GM18867 (cell line): ENCODE data around the gene ANKRD12.
A peak's percentile ranks its signal among the peaks of the same experiment; 100 is the strongest.

Source experiments
- ATAC-seq: cut with Tn5 transposase; IDR thresholded peaks from one replicate; pipeline ENCODE4 v1.9.1; 2021; ENCODE audit warnings: mild to moderate bottlenecking, moderate library complexity; ENCODE audit not compliant: unreplicated experiment

The ANKRD12 gene

DNA sequence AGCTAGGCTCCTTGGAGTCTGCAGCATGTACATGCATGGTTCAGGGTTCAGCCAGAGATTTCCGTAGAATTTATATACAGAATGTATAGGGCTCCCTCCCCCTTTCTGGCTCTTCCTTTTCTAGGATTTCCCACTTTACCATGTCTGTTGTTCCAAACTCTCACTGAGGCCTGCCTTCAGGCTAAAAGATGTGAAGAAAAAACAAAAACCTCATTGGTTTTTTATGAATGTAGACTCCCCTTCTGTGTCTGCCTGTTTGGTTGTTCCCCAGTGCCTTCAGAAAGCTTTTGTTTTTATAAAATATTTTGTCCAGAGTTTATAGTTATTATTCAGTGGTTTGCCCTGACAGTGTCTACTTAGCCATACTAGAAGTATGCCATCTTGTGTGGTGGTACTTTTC, 30.5 kb upstream of the ANKRD12 start:
- no peak for ATAC-seq

DNA sequence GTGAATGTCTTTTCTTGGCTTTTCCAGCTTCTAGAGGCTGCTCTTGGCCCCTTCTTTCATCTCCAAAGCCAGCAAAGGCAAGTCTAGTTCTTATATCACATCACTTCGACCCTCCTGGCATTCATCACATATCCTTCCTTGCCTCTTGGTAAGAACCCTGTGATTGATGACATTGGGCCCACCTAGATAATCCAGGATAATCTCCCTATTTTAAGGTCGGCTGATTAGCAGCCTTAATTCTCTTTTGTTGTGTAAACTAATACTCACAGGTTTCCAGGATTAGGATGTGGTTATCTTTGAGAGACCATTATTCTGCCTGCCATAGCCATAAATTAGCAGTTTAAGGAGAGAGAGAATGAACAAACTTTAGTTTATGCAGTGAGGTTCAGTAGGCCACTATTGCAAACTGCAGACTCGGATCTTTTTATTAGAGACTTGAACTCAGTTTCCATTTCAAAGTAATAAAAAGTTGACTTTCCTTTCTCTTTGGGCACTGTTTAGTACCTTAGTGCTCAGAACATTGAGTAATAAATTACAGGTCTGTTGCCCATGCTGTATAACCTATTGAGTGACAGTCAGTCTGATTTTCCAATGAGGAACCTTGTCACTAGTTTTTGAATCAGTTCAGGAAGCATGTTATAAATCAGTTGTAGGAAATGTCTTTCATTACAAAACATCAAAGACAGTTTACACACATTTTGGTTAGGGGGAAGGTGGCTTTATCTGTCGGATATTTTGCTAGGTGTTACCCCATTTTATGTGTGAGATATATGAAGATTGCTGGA, 29.6 kb upstream of the ANKRD12 start:
- ATAC-seq: no peak

DNA sequence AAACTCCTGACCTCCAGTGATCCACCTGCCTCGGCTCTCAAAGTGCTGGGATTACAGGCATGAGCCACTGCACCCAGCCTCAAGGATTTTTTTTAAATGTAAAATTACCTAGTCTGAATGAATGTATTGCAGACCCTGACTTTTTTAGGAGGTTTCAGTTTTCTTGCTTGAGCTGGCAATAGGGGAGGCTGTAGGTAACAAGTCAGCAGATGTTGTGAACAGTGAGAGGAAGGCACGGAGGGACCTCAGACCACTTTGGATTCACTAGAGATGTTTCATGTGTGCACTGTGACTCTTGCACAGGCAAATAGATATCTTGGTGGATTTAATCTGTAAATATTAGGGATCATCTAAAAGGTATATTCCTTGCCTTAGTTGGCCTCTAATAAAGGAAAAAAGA, 27.7 kb upstream of the ANKRD12 start:
- no peak for ATAC-seq

DNA sequence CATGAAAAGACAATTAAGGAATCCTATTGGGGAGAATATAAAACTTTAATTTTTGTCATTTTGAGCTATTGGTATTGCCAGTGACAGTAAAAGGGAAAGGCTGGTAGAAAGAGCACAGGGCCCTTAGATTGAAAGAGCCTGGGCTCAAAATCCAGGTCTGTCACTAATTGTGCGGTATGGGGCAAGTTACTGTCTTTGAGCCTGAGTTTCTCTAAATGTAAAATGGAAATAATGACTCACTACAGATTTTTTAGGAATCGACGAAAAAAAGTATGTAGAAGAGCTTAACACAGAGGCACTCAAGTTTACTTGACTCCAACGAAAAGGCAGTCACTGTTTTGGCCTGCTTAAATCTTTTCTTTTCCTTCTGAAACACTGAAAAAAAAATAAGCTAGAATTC, 27.1 kb upstream of the ANKRD12 start:
- ATAC-seq: no peak

DNA sequence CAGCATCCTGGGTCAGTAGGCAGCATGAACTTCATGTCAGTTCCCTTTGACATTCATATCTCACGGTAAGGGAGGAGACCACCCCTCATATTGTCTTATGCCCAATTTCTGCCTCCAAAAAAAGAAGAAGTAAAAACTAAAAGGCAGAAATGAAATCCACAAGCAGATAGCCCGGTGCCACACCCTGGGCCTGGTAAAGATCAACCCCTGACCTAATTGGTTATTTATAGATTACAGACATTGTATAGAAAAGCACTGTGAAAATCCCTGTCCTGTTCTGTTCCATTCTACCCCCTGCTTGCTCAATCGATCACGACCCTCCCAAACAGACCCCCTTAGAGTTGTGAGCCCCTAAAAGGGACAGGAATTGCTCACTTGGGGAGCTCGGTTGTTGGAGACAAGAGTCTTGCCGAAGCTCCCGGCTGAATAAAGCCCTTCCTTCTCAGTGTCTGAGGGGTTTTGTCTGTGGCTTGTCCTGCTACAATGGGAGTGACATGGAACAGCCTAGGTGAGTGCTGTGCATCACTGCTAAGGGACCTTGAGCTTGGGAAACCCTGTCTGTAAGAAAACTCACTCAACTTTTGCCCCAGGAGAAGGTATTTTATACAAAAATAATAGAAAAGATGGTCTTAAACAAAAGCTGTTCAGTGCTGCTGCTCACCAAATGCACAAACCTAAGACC, 23.0 kb upstream of the ANKRD12 start:
- ATAC-seq: no peak

DNA sequence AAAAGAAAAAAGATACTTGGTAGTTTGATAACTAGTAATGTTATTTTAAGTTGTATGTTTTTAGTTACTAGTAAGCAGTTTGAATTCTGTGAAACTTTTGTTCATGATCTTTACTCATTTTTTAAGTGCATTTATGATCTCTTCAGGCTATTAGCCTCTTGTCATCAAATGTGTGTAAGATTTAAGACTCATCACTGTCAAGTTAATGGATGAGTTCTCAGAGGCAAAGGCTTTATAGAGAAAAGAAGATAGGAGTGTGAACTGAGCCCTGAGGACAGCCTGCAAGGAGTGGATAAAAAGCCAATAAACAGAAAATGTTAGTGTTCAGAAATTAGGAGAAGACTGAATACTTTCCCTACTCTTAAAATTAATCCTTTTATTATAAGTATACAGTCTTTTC, 20.6 kb upstream of the ANKRD12 start:
- ATAC-seq: no peak

DNA sequence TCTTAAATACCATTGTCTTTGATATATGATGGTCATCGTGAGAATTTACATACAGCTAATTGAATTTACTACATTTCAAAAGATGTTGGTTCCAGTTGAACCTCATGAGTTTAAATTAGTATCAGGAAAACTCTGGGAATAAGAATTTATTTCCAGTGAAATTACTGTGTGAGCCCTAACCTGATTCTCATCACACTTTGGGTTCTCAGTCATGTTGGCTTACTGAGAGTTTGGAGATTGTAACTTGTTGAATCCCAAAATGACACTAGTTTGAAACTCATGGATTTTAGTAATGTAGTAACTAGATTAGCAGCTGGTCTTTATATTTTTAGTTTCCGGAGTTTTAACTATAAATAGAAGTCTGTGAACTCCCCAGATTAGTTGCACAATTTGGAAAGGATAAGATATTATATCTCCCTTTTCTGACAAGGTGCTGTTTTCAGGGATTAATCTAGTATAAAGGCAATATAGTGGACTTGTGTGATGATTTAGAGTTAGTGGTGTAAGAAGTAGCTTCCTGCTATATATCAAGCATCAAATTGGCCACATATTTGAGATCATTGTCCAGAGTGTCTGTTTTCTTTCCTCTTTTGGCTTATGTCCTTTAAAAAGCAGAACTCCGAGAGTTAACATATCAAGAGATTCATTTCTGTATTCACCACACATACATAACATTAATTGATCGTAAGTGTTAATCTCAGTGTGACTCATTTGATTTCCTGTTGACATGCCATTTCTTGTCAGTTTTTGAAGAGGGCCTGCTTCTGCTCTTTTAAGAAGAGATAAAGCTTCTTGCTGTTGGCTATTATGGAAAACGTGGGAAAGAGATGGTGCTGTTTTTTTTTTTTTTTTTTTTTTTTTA, 18.4 kb upstream of the ANKRD12 start:
- no peak for ATAC-seq

DNA sequence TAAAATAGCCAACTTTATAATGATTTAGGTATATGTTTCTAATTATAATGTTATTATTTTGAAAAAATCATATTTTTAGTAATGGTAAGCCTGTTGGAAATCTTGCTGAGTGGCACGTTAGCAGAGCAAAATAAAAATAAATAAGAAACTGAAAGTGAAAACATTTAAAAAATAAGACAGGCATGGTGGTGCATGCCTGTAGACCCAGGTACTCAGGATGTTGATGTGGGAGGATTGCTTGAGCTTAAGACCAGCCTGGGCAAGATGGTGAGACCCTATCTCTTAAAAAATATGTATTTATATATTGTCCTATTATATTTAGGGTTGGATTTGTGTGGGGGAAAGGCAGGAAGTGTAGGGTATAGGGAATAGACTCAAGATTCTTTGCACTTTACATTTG, 15.8 kb upstream of the ANKRD12 start:
- peak; percentile 34 for ATAC-seq

DNA sequence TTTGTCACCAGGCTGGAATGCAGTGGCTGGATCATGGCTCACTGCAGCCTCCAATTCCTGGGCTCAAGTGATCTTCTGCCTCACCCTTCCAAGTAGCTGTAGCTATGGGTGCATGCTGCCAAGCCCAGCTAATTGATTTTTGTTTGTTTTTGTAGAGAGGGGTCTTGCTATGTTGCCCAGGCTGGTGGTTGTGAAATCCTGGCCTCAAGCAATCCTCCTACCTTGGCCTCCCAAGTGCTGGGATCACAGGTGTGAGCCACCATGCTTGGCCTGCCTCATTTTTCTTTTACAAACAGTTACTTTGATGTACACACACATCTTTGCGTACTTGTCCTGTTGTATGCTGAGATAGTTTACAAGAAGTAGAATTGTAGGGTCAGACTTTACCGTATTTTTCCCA, 13.1 kb upstream of the ANKRD12 start:
- no peak for ATAC-seq

DNA sequence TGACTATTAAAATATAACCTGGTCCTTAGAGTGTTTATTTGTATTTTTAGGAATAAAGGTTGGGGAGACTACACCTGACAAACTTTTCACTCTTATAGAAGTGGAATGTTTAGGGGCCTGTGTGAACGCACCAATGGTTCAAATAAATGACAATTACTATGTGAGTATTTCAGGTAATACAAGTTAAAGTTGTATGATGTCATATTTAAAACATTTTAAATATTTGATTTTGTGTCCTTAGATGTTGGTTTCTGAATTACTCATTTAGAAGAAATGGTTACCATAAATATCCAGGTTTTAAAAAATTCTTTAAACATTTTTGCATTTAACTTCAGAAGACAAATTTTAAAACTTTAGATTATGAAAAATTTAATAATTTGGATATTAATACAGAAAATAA, 11.8 kb upstream of the ANKRD12 start:
- ATAC-seq: no peak

DNA sequence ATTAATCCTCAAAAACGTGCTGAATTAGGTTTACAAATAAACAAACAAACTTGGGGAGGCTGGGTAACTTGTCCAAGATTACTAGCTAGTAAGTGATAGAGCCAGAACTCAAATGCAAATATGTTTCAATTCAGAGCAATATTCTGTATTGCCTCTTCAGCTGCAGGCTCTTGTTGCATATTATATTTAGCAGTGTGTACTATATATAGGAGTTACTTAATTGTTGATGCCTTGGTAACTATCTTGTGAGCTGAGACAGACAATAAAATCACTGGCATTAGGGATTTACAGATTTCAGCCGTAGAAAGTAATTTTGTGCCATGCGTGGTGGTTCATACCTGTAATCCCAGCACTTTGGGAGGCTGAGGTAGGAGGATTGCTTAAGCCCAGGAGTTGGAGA, 10.2 kb upstream of the ANKRD12 start:
- no peak for ATAC-seq

DNA sequence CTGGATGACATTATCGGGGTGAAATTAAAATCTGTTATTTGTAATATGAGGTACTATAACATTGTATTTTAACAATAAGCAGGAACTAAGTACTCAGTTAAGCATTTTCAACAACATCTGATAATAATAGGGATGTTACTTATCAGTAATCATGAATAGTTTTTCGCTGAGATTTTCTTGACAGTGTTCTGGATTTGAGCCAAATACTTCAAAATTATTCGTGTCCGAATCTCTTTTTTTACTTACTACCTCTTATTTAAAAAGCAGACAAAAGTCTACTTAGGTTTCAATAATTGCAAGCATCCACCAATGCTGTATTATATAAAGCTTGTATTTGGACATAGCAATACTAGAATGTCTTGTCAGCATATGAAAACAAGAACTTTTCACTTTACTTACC, 6.4 kb upstream of the ANKRD12 start:
- ATAC-seq: no peak

DNA sequence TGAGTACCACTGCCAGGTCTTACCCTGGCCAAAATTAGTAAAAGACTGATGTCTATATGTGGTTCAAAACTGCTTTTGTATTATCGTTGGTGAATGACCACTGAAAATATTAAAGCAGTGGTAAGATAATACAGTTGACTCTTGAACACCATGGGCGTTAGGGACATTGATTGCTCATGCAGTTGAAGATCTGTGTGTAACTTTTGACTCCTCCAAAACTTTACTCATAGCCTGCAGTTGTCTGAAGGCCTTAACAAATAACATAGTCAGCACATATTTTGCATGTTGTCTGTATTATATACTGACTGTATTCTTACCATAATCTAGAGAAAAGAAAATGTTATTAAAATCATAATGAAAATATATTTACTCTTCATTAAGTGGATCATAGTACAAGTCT, 5.8 kb upstream of the ANKRD12 start:
- no peak for ATAC-seq

DNA sequence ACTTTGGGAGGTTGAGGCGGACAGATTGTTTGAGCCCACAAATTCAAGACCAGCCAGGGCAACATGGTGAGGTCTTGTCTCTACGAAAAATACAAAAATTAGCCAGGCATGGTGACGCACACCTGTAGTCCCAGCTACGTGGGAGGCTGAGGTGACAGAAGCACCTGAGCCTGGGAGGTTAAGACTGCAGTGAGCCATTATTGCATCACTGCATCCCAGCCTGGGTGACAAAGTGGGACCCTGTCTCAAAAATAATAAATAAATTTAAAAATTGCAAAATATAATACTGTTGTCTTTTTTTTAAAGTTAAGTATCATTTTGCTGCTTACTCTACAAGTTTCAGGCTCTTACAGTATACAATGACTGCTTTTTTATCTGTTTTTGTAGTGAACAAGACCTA, 4.0 kb upstream of the ANKRD12 start:
- no peak for ATAC-seq

DNA sequence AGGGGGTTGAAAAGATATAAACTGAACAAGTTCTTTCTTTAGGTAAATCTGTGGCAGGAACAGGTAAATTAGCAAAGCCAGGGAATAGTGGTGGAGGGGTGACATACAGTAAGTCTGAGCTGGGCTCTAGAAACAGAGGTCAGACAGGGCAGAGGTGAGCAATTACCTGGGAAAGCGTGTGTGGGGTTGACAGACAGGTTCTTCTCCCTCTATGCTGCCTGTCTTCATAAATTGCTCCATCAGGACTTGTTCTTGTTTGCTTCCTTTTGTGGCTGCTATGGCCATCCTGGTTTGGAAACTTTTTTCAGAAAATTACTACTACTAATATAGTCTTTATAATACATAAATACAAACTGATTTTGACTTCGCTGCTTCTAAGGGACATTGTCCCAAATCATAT, 3.4 kb upstream of the ANKRD12 start:
- ATAC-seq: no peak

DNA sequence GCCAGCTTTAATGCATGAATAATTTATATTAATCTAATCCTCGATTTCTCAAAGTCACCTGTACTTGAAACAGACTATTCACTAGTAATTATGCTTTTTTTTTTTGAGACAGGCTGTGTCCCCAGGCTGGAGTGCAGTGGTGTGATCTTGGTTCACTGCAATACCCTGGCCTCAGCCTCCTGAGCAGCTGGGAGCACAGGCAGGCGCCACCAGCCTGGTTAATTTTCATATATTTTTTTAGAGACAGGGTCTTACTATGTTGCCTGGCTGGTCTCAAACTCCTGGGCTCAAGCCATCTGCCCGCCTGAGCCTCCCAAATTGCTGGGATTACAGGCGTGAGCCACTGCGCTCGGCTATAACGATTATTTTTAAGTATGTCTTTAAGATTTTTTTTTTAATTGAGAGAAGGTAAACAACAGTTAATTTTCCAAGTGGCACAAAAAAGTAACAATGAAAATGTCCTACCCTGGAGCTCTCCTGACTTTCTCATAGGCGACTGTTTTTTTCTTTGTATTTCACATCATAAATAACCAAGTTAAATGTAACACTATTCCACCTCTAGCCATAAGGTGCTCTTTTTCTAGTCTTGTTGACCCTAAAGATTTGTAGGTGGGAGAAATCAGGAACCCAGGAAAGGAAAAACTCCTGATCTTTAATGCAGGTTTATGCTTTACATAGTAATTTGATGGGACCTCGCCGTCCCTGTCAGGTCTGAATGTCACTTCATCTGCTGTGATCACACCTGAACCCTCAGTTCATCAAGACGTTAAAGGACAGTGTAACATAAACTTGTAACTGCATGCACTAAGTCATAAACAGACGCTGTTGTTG, 1.3 kb upstream of the ANKRD12 start:
- ATAC-seq: no peak

DNA sequence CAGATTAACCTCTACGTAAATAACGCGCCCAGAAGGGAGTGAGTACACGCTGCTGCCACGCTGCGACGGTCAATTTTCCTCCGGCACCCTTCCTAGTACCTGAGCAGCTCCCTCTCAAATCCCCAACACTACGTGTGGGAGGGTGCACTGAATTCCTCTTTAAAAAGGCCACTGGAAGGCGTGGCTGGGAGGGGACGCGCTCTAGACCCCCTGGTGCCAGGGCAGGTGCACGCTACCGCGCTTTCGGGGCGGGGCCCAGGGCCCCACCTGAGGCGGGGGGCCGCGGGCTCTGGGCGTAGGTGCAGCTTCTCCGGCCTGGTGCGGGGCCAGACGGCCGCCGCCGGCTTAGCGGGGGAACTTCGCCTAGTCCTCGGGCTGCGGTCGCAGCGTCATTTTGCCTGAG, 668 bp upstream of the ANKRD12 start:
- peak; percentile 25 for ATAC-seq

DNA sequence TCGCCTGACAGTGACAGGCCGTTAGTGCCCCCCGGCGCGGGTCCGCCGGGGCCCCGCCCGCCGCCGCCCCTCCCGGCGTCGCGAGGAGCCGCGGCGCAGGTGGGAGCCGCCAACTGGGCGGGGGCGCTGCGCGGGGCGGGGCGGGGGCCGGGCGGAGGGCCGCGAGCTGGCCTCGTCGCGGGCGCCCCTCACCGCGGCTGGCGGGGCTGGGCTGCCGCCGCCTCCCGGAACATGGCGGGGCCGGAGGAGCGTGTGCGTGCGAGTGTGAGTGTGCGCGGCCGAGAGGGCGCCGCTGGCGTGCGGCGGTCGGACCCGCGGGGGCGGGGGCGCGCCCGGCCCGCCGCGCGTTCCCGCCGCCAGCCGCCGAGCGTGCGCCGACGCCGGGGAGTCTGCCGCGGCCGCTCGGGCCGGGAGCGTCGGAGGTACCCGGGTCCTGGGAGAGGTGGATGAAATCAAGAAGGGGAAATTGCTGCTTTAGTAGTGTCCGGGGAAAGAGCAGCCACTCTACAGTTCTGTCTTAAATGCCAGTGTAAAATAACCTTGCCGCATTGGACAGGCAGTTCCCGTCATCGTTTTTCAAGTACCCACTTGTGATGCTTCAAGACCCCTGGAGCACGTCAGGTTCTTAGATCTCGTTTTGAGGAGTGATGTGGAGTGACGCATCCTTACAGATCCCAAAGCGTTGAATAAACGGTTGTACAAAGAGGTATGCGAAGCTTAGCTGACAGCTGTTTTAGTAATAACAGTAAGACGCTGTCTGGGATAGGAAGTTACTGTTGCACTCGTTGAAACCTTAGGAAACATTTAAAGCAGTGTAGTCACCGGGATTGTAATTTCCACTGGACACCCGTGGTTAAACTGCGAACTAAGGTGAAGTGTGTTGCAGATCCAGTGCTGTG, 836 bp downstream of the ANKRD12 start:
- ATAC-seq: peak; percentile 34

DNA sequence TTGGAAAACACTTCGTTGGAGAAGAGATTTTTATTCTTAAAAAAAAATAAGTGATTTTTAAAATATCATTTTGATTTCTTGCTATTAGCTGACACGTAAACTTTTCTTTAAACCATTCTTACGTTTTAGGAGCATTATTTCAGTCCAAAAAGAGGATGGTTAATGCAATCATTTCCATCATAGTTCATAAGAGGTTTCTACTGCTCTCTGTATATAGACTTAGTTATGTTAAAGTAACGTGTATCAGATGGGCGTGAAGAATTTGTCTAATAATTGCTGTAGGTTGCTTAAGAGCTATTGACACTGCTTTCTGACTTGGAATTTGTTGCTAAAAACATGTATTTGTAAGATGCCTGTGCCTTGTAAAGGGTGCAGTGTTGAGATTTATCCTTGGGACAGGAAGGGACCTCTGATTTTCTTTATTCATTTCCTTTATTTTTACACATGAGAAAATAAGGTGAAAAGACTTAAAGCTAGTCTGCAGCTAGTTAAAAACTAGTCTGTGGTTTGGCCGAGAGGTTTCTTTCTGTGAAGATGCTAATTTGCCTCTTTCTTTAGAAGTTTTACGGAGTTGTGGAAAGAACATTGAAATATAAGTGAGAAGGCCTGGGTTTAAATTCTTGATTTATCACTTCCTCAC, 2.9 kb downstream of the ANKRD12 start:
- ATAC-seq: no peak
